Measurements from ENCODE around the gene ZC3H14.

DNA sequence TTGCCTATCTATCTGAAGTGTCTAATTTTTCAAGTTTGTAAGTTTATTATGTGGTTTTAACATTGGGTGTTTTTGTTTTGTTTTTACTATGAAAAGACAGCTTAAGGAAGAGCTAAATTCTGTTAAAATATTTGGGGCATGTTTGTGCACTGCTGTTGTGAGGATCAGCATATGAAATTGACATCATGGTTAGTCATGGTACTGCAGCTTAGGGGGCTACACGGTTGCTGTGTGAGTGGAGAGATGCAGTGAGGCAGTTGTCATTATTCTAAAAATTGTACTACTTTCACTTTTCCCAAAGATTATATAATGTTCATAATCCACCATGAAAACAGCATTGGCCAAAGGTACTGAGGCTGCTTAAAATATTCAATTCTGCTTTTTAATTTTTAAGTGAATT lies 49.0 kb downstream of the ZC3H14 start:
- TF ChIP-seq CTCF (IDR thresholded peaks at IDR 0.05 in 4 of 5, conservative IDR thresholded peaks at IDR 0.05 in 1 of 5) (no peak), POLR2A (IDR thresholded peaks at IDR 0.05) (no peak)
